ENCODE data around the gene CUEDC1.

DNA sequence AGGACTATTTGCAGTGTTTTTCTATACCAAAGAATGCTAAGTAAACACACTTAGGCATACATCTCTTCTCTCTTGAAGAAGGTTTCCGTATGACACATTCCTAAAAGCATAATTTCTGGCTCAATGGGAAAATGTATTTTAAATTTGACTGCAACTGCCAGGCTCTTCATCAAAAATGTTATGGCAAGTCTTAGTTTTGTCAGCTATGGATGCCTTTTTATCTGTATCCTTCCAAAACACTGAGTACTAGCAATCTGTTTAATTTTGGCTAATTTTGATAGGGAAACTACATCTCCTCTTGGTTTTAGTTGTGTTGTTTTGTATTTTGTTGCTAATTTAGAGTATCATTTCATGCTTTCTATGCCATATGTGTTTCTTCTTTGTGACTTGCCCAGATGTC, 140.8 kb downstream of the CUEDC1 start:
- TF ChIP-seq, protein P1, sequence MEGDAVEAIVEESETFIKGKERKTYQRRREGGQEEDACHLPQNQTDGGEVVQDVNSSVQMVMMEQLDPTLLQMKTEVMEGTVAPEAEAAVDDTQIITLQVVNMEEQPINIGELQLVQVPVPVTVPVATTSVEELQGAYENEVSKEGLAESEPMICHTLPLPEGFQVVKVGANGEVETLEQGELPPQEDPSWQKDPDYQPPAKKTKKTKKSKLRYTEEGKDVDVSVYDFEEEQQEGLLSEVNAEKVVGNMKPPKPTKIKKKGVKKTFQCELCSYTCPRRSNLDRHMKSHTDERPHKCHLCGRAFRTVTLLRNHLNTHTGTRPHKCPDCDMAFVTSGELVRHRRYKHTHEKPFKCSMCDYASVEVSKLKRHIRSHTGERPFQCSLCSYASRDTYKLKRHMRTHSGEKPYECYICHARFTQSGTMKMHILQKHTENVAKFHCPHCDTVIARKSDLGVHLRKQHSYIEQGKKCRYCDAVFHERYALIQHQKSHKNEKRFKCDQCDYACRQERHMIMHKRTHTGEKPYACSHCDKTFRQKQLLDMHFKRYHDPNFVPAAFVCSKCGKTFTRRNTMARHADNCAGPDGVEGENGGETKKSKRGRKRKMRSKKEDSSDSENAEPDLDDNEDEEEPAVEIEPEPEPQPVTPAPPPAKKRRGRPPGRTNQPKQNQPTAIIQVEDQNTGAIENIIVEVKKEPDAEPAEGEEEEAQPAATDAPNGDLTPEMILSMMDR (IDR thresholded peaks at IDR 0.05 in 4 of 5, conservative IDR thresholded peaks at IDR 0.05 in 1 of 5), result no peak
- no peak for TF ChIP-seq POLR2A (IDR thresholded peaks at IDR 0.05)
